Measurements from ENCODE around the gene SLC1A4. TPM values are rescaled to one million over a fixed set of nuclear protein-coding genes. Genes with fewer than 3 reads are reported as not detected.

SLC1A4 gene
- total and polyA plus RNA-seq, 7 donors: 0.60 to 13.4 (median 5.1) TPM

GRCh38 chr2:64978514-64979268 is 10.5 kb upstream of the SLC1A4 start:
- no peaks in the 10 kb centered on the region for H3K9me3 ChIP-seq
- WGBS, 2 donors: 91% methylated on average over 4 of the region's 4 CpGs
- no peaks in the 10 kb centered on the region for H3K27me3 ChIP-seq
- H3K4me3 ChIP-seq: no peak overlapping the region
- no peak overlapping the region for H3K27ac ChIP-seq
- DNase-seq: no peak
- TF ChIP-seq, protein P1, sequence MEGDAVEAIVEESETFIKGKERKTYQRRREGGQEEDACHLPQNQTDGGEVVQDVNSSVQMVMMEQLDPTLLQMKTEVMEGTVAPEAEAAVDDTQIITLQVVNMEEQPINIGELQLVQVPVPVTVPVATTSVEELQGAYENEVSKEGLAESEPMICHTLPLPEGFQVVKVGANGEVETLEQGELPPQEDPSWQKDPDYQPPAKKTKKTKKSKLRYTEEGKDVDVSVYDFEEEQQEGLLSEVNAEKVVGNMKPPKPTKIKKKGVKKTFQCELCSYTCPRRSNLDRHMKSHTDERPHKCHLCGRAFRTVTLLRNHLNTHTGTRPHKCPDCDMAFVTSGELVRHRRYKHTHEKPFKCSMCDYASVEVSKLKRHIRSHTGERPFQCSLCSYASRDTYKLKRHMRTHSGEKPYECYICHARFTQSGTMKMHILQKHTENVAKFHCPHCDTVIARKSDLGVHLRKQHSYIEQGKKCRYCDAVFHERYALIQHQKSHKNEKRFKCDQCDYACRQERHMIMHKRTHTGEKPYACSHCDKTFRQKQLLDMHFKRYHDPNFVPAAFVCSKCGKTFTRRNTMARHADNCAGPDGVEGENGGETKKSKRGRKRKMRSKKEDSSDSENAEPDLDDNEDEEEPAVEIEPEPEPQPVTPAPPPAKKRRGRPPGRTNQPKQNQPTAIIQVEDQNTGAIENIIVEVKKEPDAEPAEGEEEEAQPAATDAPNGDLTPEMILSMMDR (IDR thresholded peaks at IDR 0.05): no peak
- TF ChIP-seq EP300 (IDR thresholded peaks at IDR 0.05) (no peak), POLR2AphosphoS5 (IDR thresholded peaks at IDR 0.05) (no peak), POLR2A (IDR thresholded peaks at IDR 0.05) (no peak)
- peaks cover 0 to 24% (median 15%) of the 10 kb centered on the region in 4 donors for H3K4me1 ChIP-seq
- H3K36me3 ChIP-seq: no peaks in the 10 kb centered on the region
- intact Hi-C loops (cut with DNase I): no loop called here

DNA sequence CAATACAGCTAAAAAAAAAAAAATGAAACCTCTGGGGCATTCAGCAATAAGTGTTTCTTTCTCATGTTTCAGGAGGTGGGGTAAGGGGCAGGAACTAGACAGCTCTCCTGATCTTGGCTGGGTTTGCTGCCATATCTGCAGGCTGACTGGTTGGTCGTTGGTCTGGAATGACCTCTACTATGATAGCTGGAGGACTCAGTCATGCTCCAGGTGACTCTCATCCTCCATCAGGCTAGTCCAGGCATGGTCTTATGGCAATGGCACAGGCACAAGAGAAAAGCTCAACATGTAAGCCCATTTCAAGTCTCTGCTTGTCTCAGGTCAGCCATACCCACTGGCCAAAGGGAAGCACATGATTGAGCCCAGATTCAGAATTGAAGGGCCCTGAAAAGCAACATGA is 9.5 kb upstream of the SLC1A4 start:
- no peak overlapping the region for H3K27ac ChIP-seq
- H3K36me3 ChIP-seq: no peaks in the 10 kb centered on the region
- peaks cover 0 to 21% (median 13%) of the 10 kb centered on the region in 4 donors for H3K4me1 ChIP-seq
- no peaks in the 10 kb centered on the region for H3K27me3 ChIP-seq
- no peak overlapping the region for H3K4me3 ChIP-seq
- TF ChIP-seq EP300 (IDR thresholded peaks at IDR 0.05) (no peak), POLR2AphosphoS5 (IDR thresholded peaks at IDR 0.05) (no peak), POLR2A (IDR thresholded peaks at IDR 0.05) (no peak)
- TF ChIP-seq, protein P1 (IDR thresholded peaks at IDR 0.05): no peak
- no peak for DNase-seq
- intact Hi-C loops (cut with DNase I): no loop called here
- H3K9me3 ChIP-seq: no peaks in the 10 kb centered on the region
- WGBS, 2 donors: 74 to 80% methylated on average over 1 of the region's 1 CpG

DNA sequence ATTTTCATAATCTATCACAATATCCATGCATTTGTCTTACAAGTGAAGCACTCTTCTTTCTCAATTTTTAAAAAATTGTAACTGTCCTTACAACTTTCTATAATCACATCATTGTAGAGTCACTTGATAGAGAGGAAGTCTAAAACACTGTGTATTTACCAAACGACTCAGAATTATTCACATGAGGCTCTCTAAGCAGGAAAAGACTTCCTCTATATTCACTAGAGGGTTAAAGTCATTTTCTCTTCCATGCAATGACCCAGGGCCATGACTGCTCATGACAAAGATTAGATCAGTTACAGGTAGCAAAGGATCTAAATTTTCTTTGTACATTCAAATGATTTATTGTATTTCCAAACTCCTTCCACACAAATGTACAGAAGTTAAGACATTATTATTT is 9.0 kb upstream of the SLC1A4 start:
- Histone ChIP-seq H3K4me3 (no peak overlapping the region), H3K27me3 (no peaks in the 10 kb centered on the region), H3K4me1 (peaks cover 0 to 16% (median 8%) of the 10 kb centered on the region in 4 donors), H3K9me3 (no peaks in the 10 kb centered on the region), H3K27ac (no peak overlapping the region), H3K36me3 (no peaks in the 10 kb centered on the region)
- DNase-seq: no peak
- WGBS, 2 donors: 28 to 36% methylated on average over 1 of the region's 1 CpG
- intact Hi-C loops (cut with DNase I): no loop called here
- TF ChIP-seq EP300 (IDR thresholded peaks at IDR 0.05) (no peak), POLR2AphosphoS5 (IDR thresholded peaks at IDR 0.05) (no peak), POLR2A (IDR thresholded peaks at IDR 0.05) (no peak)
- TF ChIP-seq, protein P1 (IDR thresholded peaks at IDR 0.05): no peak

- Histone ChIP-seq H3K4me3 (no peak overlapping the region), H3K27ac (no peak overlapping the region), H3K27me3 (no peaks in the 10 kb centered on the region), H3K4me1 (peaks cover 0 to 12% (median 4%) of the 10 kb centered on the region in 4 donors), H3K9me3 (no peaks in the 10 kb centered on the region), H3K36me3 (no peaks in the 10 kb centered on the region)
- no peak for DNase-seq
- WGBS, 2 donors: 48 to 65% methylated on average over 2 of the region's 2 CpGs
- intact Hi-C loops (cut with DNase I): no loop called here
- TF ChIP-seq POLR2A (IDR thresholded peaks at IDR 0.05) (no peak), POLR2AphosphoS5 (IDR thresholded peaks at IDR 0.05) (no peak), EP300 (IDR thresholded peaks at IDR 0.05) (no peak)
- TF ChIP-seq, protein P1 (IDR thresholded peaks at IDR 0.05): no peak
Measured at GRCh38 chr2:64982311-64982857, 6.8 kb upstream of the SLC1A4 start.

Measured in sigmoid colon (tissue), 7 donors.